ENCODE data around the gene FNDC3B.

DNA sequence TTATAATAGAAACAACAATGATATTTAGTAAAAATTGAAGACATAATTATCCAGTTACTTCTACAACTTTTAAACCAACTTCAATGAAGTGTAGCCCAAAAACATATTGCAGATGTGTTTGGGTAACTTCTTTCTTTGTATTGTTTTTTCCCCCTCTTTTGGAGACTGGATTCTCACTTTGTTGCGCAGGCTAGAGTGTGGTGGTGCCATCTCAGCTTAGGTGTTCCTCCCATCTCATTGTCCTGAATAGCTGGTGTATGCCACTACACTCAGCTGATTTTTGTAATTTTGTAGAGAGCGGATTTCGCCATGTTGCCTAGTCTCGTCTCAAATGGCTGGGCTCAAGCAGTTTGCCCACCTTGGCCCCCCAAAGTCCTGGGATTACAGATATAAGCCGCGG lies 148.1 kb downstream of the FNDC3B start:
- TF ChIP-seq, protein P1, sequence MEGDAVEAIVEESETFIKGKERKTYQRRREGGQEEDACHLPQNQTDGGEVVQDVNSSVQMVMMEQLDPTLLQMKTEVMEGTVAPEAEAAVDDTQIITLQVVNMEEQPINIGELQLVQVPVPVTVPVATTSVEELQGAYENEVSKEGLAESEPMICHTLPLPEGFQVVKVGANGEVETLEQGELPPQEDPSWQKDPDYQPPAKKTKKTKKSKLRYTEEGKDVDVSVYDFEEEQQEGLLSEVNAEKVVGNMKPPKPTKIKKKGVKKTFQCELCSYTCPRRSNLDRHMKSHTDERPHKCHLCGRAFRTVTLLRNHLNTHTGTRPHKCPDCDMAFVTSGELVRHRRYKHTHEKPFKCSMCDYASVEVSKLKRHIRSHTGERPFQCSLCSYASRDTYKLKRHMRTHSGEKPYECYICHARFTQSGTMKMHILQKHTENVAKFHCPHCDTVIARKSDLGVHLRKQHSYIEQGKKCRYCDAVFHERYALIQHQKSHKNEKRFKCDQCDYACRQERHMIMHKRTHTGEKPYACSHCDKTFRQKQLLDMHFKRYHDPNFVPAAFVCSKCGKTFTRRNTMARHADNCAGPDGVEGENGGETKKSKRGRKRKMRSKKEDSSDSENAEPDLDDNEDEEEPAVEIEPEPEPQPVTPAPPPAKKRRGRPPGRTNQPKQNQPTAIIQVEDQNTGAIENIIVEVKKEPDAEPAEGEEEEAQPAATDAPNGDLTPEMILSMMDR (IDR thresholded peaks at IDR 0.05): no peak
- no peak for TF ChIP-seq POLR2A (IDR thresholded peaks at IDR 0.05)
